OCI-LY1 (cell line): ENCODE data around the gene CYP51A1.

ENCODE experiments used
- CTCF ChIP-seq: fragments of 200-600 bp; sonication (generic), shearing (Covaris generic); IDR thresholded peaks from 2 replicates; pipeline ENCODE4 v1.5.1; 2017; ENCODE audit warnings: mild to moderate bottlenecking, antibody characterized with exemption, low read length, moderate library complexity, mixed read lengths
- EZH2 ChIP-seq: fragments of 200-600 bp; sonication (generic), shearing (Covaris generic); IDR thresholded peaks from 2 replicates; pipeline ENCODE4 v1.8.0; 2017; ENCODE audit warnings: borderline replicate concordance, mixed run types, mild to moderate bottlenecking, antibody characterized with exemption, low read length, moderate library complexity, mixed read lengths

GRCh38 chr7:92119213-92119759, 15.0 kb downstream of the CYP51A1 start:
- no peak for TF ChIP-seq CTCF
- no peak for TF ChIP-seq EZH2
